ENCODE measurements around the gene PROCA1. TPM values are rescaled to one million over a fixed set of nuclear protein-coding genes. Genes with fewer than 3 reads are reported as not detected.

Gene PROCA1
- total and polyA plus RNA-seq, 2 of the 13 experiments (the other 11 are each of a cell fraction or from before 2014, with no cell fraction given): 0.73 to 1.5 TPM

- no peak for TF ChIP-seq ZFP36L2 (CRISPR knock-in tag; IDR thresholded peaks at IDR 0.05)
- no peak for TF ChIP-seq BATF2 (CRISPR knock-in tag; IDR thresholded peaks at IDR 0.05)
- TF ChIP-seq AKNA (CRISPR knock-in tag; IDR thresholded peaks at IDR 0.05; ENCODE audit: borderline replicate concordance): no peak
- peak; percentile 91; the same call in 1 of the 2 replicates for TF ChIP-seq KDM5B (CRISPR knock-in tag; IDR thresholded peaks at IDR 0.05; ENCODE audit: borderline replicate concordance)
- TF ChIP-seq ZBTB8A (CRISPR knock-in tag; IDR thresholded peaks at IDR 0.05; ENCODE audit: borderline replicate concordance, low read depth): peak; percentile 60; the same call in 1 of the 2 replicates
- peak; percentile 98 for TF ChIP-seq AGO1 (IDR thresholded peaks at IDR 0.05; ENCODE audit: low read depth, low read length, poor library complexity, severe bottlenecking)
- TF ChIP-seq NAIF1 (CRISPR knock-in tag; IDR thresholded peaks at IDR 0.05; ENCODE audit: borderline replicate concordance): no peak
- TF ChIP-seq MAFF (IDR thresholded peaks at IDR 0.05; ENCODE audit: low read depth, low read length): no peak
- TF ChIP-seq ZNF7 (CRISPR knock-in tag; IDR thresholded peaks at IDR 0.05): no peak
- no peak; the same call in 1 of the 2 replicates for TF ChIP-seq DR1 (CRISPR knock-in tag; IDR thresholded peaks at IDR 0.05)
- TF ChIP-seq PATZ1 (CRISPR knock-in tag; IDR thresholded peaks at IDR 0.05): peak; percentile 69
- peak; percentile 72; the same call in 1 of the 2 replicates for TF ChIP-seq UBTF (CRISPR knock-in tag; IDR thresholded peaks at IDR 0.05)
- TF ChIP-seq ZNF572 (CRISPR knock-in tag; IDR thresholded peaks at IDR 0.05): no peak
- no peak for TF ChIP-seq KLF11 (CRISPR knock-in tag; IDR thresholded peaks at IDR 0.05)
- peak; percentile 94; the same call in 1 of the 2 replicates for TF ChIP-seq CENPT (CRISPR knock-in tag; IDR thresholded peaks at IDR 0.05; ENCODE audit: low read depth)
- no peak for TF ChIP-seq ZNF484 (CRISPR knock-in tag; IDR thresholded peaks at IDR 0.05; ENCODE audit: borderline replicate concordance, low read depth)
- no peak; the same call in 1 of the 2 replicates for TF ChIP-seq NFIC (IDR thresholded peaks at IDR 0.05; ENCODE audit: low read length)
- TF ChIP-seq TAF1 (CRISPR knock-in tag; IDR thresholded peaks at IDR 0.05): peak; percentile 87
Observed at GRCh38 chr17:28725660-28726225, 14.1 kb upstream of the PROCA1 start (continued).

Data from HepG2 (cell line).